ENCODE results near the gene KLHDC8A. TPM values are rescaled to one million over a fixed set of nuclear protein-coding genes. Genes with fewer than 3 reads are reported as not detected.
A peak's percentile ranks its signal among the peaks of the same experiment; 100 is the strongest.

KLHDC8A gene
- total and polyA plus RNA-seq, 7 experiments from 2014 or later: not detected

DNA sequence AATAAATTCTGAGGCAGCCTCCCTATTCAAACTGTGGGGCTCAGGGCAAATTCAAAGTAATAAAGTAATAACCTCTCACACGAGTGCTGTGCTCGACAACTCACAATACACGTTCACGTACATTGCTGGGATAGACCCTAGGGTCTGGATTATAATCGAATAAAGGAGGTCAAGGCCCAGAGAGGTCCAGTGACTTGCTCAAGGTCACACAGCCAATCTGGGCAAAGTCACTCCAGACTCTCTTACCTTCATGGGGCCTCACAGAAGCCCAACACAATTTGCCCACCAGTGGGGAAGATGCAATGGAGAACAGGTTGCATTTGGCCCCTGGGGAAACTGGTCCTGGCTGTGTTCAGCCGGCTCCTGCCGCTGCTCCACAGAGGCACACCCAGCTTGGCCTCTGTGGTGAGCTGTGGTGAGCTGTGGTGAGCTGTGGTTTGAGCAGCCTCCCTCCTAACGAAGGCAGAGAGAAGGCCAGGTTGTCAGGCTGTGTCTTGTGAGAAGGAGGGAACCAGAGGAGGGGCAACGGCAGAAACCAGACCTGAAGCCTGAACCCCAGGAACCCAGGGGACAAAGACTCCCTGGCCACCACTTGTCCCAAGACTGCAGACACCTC lies 70.3 kb downstream of the KLHDC8A start:
- DNase-seq (peak; percentile 29 to 84 (median 53)), ATAC-seq (no peak)
- H3K9me3 Mint-ChIP-seq: peaks cover 0 to 8% (median 0%) of the 10 kb centered on the region in 11 donors
- intact Hi-C loops (cut with micrococcal nuclease): loop anchor here (5.0 to 10.0 kb wide), 8 partner anchors 198 to 1992 kb away; partner anchors contain the start of genes MDM4 (in 1 of the 2) and PPP1R15B (in 1 of the 2)
- peaks cover 68 to 95% (median 76%) of the 10 kb centered on the region in 7 donors for H3K4me1 Mint-ChIP-seq
- ChIA-PET POLR2A (interaction anchor here (1.5 to 22.0 kb wide), 5 partner anchors 11 to 36 kb away, joined by 6 to 1119 read pairs (median 82); partner anchors contain the start of gene NUAK2), CTCF (interaction anchor here (0.9 to 23.1 kb wide), 6 partner anchors 9 to 50 kb away, joined by 3 to 955 read pairs (median 4); partner anchors contain the start of gene NUAK2)
- peaks cover 0 to 4% (median 0%) of the 10 kb centered on the region in 5 donors for H3K36me3 Mint-ChIP-seq
- peaks cover 0 to 18% (median 0%) of the 10 kb centered on the region in 5 donors for H3K27me3 Mint-ChIP-seq
- peak overlapping the region; percentile 63 to 89 (median 80) for H3K4me3 Mint-ChIP-seq
- Histone ChIP-seq H3K27me3 (ENCODE audit: control insufficient read depth in 2 of 2, insufficient read depth in 2 of 2, low read length in 2 of 2) (no peaks in the 10 kb centered on the region), H3K27ac (ENCODE audit: low read depth, low read length) (peak overlapping the region; percentile 83), H3K36me3 (ENCODE audit: control insufficient read depth in 2 of 3, insufficient read depth in 3 of 3, low read length in 3 of 3) (no peaks in the 10 kb centered on the region), H3K9me3 (ENCODE audit: control insufficient read depth in 2 of 3, low read length in 3 of 3) (no peaks in the 10 kb centered on the region), H3K4me3 (ENCODE audit: low read length) (peak overlapping the region; percentile 60), H3K4me1 (ENCODE audit: control insufficient read depth in 2 of 2, insufficient read depth in 2 of 2, low read length in 2 of 2) (peaks cover 56 to 70% of the 10 kb centered on the region in 2 donors)
- peak overlapping the region; percentile 90 to 99 (median 97) for H3K27ac Mint-ChIP-seq

Other genes starting within 250 kb of the KLHDC8A start
- 10 to 100 TPM; 11.0 to 31.5 (median 21.0) TPM for gene RBBP5, start 234.9 kb downstream of the KLHDC8A start, total RNA-seq
- gene RBBP5, start 234.9 kb downstream of the KLHDC8A start, polyA plus RNA-seq: 10 to 100 TPM; 21.1 to 24.0 TPM
- gene DSTYK, start 145.2 kb downstream of the KLHDC8A start, total RNA-seq: 10 to 100 TPM; 11.3 to 18.5 (median 15.2) TPM
- 1 to 10 TPM; 6.4 to 9.5 TPM for gene DSTYK, start 145.2 kb downstream of the KLHDC8A start, polyA plus RNA-seq
- gene TMCC2, start 129.0 kb downstream of the KLHDC8A start, total RNA-seq: 1 to 10 TPM; 1.1 to 3.6 (median 1.8) TPM
- gene TMCC2, start 129.0 kb downstream of the KLHDC8A start, polyA plus RNA-seq: under 1 TPM; 0.30 to 0.38 TPM
- gene NUAK2, start 35.2 kb downstream of the KLHDC8A start, total RNA-seq: 10 to 100 TPM in 4 of 5 experiments, 1 to 10 TPM in 1; 9.1 to 57.8 (median 23.0) TPM
- gene NUAK2, start 35.2 kb downstream of the KLHDC8A start, polyA plus RNA-seq: 10 to 100 TPM; 40.7 to 85.5 TPM
- under 1 TPM in 1 of 5 experiments, not detected in 4; 0.97 TPM for gene LEMD1, start 65.1 kb upstream of the KLHDC8A start, total RNA-seq
- gene LEMD1, start 65.1 kb upstream of the KLHDC8A start, polyA plus RNA-seq: not detected
- under 1 TPM in 4 of 5 experiments, not detected in 1; 0.12 to 0.44 (median 0.31) TPM for gene BLACAT1, start 99.1 kb upstream of the KLHDC8A start, total RNA-seq
- gene BLACAT1, start 99.1 kb upstream of the KLHDC8A start, polyA plus RNA-seq: under 1 TPM in 1 of 2 donors, not detected in 1; 0.13 TPM
- gene CDK18, start 147.7 kb upstream of the KLHDC8A start, total RNA-seq: 1 to 10 TPM in 4 of 5 experiments, under 1 TPM in 1; 0.85 to 3.6 (median 3.0) TPM
- 1 to 10 TPM in 1 of 2 donors, under 1 TPM in 1; 0.20 to 1.8 TPM for gene CDK18, start 147.7 kb upstream of the KLHDC8A start, polyA plus RNA-seq